ENCODE results near the gene EFNA2. TPM values are rescaled to one million over a fixed set of nuclear protein-coding genes. Genes with fewer than 3 reads are reported as not detected.

EFNA2 gene
- polyA plus RNA-seq, 1 experiment = not detected

- CTCF ChIA-PET = no interaction called here
- Histone ChIP-seq H3K27me3 (ENCODE audit: control insufficient read depth, insufficient read depth, low read length) (peaks cover 4% of the 10 kb centered on the region), H3K9me3 (ENCODE audit: control insufficient read depth, insufficient read depth, low read length) (no peaks in the 10 kb centered on the region), H3K4me3 (ENCODE audit: low read depth, low read length) (no peak overlapping the region), H3K27ac (ENCODE audit: low read depth, low read length) (no peak overlapping the region)
- TF ChIP-seq, protein P1, sequence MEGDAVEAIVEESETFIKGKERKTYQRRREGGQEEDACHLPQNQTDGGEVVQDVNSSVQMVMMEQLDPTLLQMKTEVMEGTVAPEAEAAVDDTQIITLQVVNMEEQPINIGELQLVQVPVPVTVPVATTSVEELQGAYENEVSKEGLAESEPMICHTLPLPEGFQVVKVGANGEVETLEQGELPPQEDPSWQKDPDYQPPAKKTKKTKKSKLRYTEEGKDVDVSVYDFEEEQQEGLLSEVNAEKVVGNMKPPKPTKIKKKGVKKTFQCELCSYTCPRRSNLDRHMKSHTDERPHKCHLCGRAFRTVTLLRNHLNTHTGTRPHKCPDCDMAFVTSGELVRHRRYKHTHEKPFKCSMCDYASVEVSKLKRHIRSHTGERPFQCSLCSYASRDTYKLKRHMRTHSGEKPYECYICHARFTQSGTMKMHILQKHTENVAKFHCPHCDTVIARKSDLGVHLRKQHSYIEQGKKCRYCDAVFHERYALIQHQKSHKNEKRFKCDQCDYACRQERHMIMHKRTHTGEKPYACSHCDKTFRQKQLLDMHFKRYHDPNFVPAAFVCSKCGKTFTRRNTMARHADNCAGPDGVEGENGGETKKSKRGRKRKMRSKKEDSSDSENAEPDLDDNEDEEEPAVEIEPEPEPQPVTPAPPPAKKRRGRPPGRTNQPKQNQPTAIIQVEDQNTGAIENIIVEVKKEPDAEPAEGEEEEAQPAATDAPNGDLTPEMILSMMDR (IDR thresholded peaks at IDR 0.05; ENCODE audit: low read depth, low read length) = no peak
- POLR2A ChIA-PET = no interaction called here
- no peak for DNase-seq (ENCODE audit: low read depth, low spot score)
Observed at GRCh38 chr19:1349211-1349610, 63.5 kb downstream of the EFNA2 start.

DNA sequence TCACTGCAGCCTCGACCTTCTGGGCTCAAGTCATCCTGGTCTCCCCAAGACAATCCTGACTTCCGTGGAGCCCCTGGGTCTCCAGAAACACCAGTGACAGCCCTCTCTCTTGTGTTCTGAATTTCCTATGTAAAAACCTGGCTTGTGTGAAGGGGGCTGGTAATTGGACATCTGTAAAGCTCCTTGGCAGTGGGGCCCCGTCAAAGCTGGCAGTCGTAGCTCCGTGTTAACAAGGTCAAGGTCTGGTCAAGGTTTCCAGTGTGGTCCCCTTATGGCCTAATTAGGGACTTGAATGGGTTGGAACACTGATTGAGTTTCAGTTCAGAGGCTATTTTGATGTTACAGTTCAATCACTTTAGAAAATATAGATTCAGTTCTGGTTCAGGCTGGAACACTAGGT is 65.2 kb downstream of the EFNA2 start:
- peaks cover 4% of the 10 kb centered on the region for H3K27me3 ChIP-seq (ENCODE audit: control insufficient read depth, insufficient read depth, low read length)
- H3K9me3 ChIP-seq (ENCODE audit: control insufficient read depth, insufficient read depth, low read length) = no peaks in the 10 kb centered on the region
- ChIA-PET CTCF (no interaction called here), POLR2A (no interaction called here)
- no peak overlapping the region for H3K4me3 ChIP-seq (ENCODE audit: low read depth, low read length)
- DNase-seq (ENCODE audit: low read depth, low spot score) = no peak
- TF ChIP-seq, protein P1 (IDR thresholded peaks at IDR 0.05; ENCODE audit: low read depth, low read length) = no peak
- no peak overlapping the region for H3K27ac ChIP-seq (ENCODE audit: low read depth, low read length)

Other genes with a start within 250 kb of the EFNA2 start
- gene ABCA7, start 245.8 kb upstream of the EFNA2 start, polyA plus RNA-seq (2011; rRNA removed) = 1.5 and 1.6 TPM in 2 replicates
- gene ARHGAP45, start 218.7 kb upstream of the EFNA2 start, polyA plus RNA-seq (2011; rRNA removed) = 0.36 and 0.60 TPM in 2 replicates
- gene POLR2E, start 190.5 kb upstream of the EFNA2 start, polyA plus RNA-seq (2011; rRNA removed) = 140 and 172 TPM in 2 replicates
- gene GPX4, start 181.9 kb upstream of the EFNA2 start, polyA plus RNA-seq (2011; rRNA removed) = 627 and 865 TPM in 2 replicates
- gene SBNO2, start 111.6 kb upstream of the EFNA2 start, polyA plus RNA-seq (2011; rRNA removed) = 9.9 and 14.2 TPM in 2 replicates
- gene STK11, start 80.1 kb upstream of the EFNA2 start, polyA plus RNA-seq (2011; rRNA removed) = 24.6 and 26.6 TPM in 2 replicates
- gene CBARP, start 47.9 kb upstream of the EFNA2 start, polyA plus RNA-seq (2011; rRNA removed) = 1.1 and 1.6 TPM in 2 replicates
- 36.4 and 55.1 TPM in 2 replicates for gene ATP5F1D, start 44.1 kb upstream of the EFNA2 start, polyA plus RNA-seq (2011; rRNA removed)
- gene MIDN, start 37.3 kb upstream of the EFNA2 start, polyA plus RNA-seq (2011; rRNA removed) = 6.6 and 10.6 TPM in 2 replicates
- gene CIRBP, start 16.5 kb upstream of the EFNA2 start, polyA plus RNA-seq (2011; rRNA removed) = 269 and 274 TPM in 2 replicates
- gene FAM174C, start 10.3 kb upstream of the EFNA2 start, polyA plus RNA-seq (2011; rRNA removed) = 16.6 and 29.1 TPM in 2 replicates
- gene NDUFS7, start 98.0 kb downstream of the EFNA2 start, polyA plus RNA-seq (2011; rRNA removed) = 26.1 and 45.5 TPM in 2 replicates
- gene GAMT, start 115.7 kb downstream of the EFNA2 start, polyA plus RNA-seq (2011; rRNA removed) = 26.9 and 39.8 TPM in 2 replicates
- 45.8 and 52.8 TPM in 2 replicates for gene DAZAP1, start 121.7 kb downstream of the EFNA2 start, polyA plus RNA-seq (2011; rRNA removed)
- 596 and 980 TPM in 2 replicates for gene RPS15, start 152.5 kb downstream of the EFNA2 start, polyA plus RNA-seq (2011; rRNA removed)
- gene APC2, start 164.2 kb downstream of the EFNA2 start, polyA plus RNA-seq (2011; rRNA removed) = 0.09 and 0.17 TPM in 2 replicates
- gene C19orf25, start 193.3 kb downstream of the EFNA2 start, polyA plus RNA-seq (2011; rRNA removed) = 14.5 and 17.5 TPM in 2 replicates
- 0.40 TPM in 2 replicates for gene PCSK4, start 204.5 kb downstream of the EFNA2 start, polyA plus RNA-seq (2011; rRNA removed)
- gene REEP6, start 205.3 kb downstream of the EFNA2 start, polyA plus RNA-seq (2011; rRNA removed) = 0.84 and 1.1 TPM in 2 replicates
- gene ADAMTSL5, start 227.1 kb downstream of the EFNA2 start, polyA plus RNA-seq (2011; rRNA removed) = 5.6 and 7.5 TPM in 2 replicates
- gene PLK5, start 238.2 kb downstream of the EFNA2 start, polyA plus RNA-seq (2011; rRNA removed) = not detected in 2 replicates